IPS DF 6.9 (cell line): Measurements from ENCODE around the gene GRM2.
"Not testable (repeated sequence)": the region's sequence is repeated elsewhere in the genome, so short reads cannot be mapped to it uniquely, and the experiment has no call there.

ENCODE experiments used
- DNase-seq: peaks from one replicate; pipeline ENCODE4 v3.0.0-alpha.2; 2013; ENCODE audit warnings: low read depth, low spot score
- H3K27ac ChIP-seq: one replicate; pipeline ENCODE4 v1.5.1; 2013; ENCODE audit warnings: low read length, control low read depth
- H3K27me3 ChIP-seq: 2 replicates; pipeline ENCODE4 v1.6.1; 2013; ENCODE audit warnings: mild to moderate bottlenecking, low read length; ENCODE audit not compliant: control insufficient read depth, insufficient read depth
- H3K36me3 ChIP-seq: 2 replicates; pipeline ENCODE4 v1.6.1; 2013; ENCODE audit warnings: low read length; ENCODE audit not compliant: control insufficient read depth, insufficient read depth
- H3K4me1 ChIP-seq: 2 replicates; pipeline ENCODE4 v1.6.1; 2013; ENCODE audit warnings: low read length; ENCODE audit not compliant: control insufficient read depth, insufficient read depth
- H3K4me3 ChIP-seq: 2 replicates; pipeline ENCODE4 v1.5.1; 2013; ENCODE audit warnings: mild to moderate bottlenecking, low read length
- H3K9me3 ChIP-seq: 2 replicates; pipeline ENCODE4 v1.6.1; 2013; ENCODE audit warnings: low read length, inconsistent platforms; ENCODE audit not compliant: control insufficient read depth, insufficient read depth
- whole genome bisulfite sequencing: extraction: QIAGEN DNeasy Blood & Tissue Kit; methylation state at CpG from one replicate; pipeline ENCODE4 v1.1.7; 2013; ENCODE audit warnings: mixed read lengths, missing lambda C conversion rate; ENCODE audit not compliant: insufficient read length, insufficient coverage; 5-methylcytosine and 5-hydroxymethylcytosine counted together

Gene GRM2

DNA sequence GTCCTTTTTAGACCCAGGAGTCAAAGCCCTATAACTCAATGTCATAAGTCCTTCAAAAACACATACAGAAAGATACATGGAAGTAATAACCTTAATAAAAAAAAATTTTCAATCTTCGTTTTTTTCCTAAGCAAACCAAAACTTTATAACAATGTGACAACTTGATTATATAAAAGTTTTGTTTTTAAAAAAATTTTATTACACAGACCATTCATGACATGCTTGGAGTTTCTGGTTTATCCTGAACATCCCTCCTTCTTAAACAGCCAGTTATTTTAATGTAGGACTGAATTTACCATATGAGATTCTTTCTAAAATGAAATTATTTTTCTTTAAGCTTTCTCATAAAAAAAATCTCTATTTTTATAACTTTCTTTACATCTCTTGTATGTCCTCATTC lies 41.5 kb downstream of the GRM2 start:
- H3K27ac ChIP-seq, result no peak overlapping the region
- H3K9me3 ChIP-seq, result no peaks in the 10 kb centered on the region
- no peak for DNase-seq
- no peaks in the 10 kb centered on the region for H3K36me3 ChIP-seq
- H3K4me3 ChIP-seq, result no peak overlapping the region
- WGBS, result no CpG with 5 or more reads among the region's 1 CpG
- no peaks in the 10 kb centered on the region for H3K27me3 ChIP-seq
- H3K4me1 ChIP-seq, result no peaks in the 10 kb centered on the region

GRCh38 chr3:51750878-51751277 lies 44.0 kb downstream of the GRM2 start:
- Histone ChIP-seq H3K36me3 (no peaks in the 10 kb centered on the region), H3K27ac (no peak overlapping the region), H3K4me1 (no peaks in the 10 kb centered on the region), H3K27me3 (no peaks in the 10 kb centered on the region), H3K4me3 (no peak overlapping the region), H3K9me3 (no peaks in the 10 kb centered on the region)
- no CpG with 5 or more reads among the region's 1 CpG for WGBS
- no peak for DNase-seq

GRCh38 chr3:51751287-51751686 lies 44.4 kb downstream of the GRM2 start:
- H3K27ac ChIP-seq, result no peak overlapping the region
- H3K4me1 ChIP-seq, result no peaks in the 10 kb centered on the region
- no peak for DNase-seq
- no peaks in the 10 kb centered on the region for H3K9me3 ChIP-seq
- H3K36me3 ChIP-seq, result no peaks in the 10 kb centered on the region
- H3K27me3 ChIP-seq, result no peaks in the 10 kb centered on the region
- WGBS, result no CpG with 5 or more reads among the region's 2 CpGs
- H3K4me3 ChIP-seq, result no peak overlapping the region

DNA sequence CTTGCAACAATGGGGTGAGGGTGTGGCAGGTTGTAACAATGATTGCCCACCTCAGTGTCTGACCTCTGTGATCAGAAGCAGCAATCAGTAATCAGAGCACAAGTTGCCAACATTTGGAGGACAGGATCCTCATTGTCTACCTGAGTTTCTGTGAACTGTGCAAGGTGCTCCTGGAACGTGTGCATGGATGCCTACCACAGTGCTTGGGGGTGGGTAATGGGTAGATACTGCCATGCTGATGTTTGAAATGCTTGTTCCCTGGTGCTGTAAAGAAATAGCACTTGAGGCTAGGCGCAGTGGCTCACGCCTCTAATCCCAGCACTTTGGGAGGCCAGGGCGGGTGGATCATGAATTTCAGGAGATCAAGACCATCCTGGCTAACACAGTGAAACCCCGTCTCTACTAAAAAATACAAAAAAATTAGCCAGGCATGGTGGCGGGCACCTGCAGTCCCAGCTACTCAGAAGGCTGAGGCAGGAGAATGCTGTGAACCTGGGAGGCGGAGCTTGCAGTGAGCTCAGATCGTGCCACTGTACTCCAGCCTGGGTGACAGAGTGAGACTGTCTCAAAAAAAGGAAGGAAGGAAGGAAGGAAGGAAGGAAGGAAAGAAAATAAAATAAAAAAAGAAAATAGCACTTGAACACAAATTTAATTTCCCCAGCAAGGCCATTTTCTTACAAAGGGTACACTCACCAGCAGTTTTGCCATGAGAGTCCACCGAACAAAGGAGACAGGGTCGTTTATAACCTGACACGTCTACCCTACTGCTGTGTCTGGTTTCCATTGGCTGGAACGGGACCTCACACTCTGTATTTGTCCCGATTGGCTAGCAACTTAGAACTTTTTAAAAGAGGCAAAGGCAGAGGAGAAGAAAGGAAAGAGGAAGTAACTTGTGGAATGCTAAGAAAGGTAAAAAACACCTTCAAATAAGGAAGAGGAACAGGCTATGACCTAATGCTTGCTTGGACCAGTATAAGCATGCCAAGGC lies 47.2 kb downstream of the GRM2 start:
- not testable (repeated sequence) for H3K4me1 ChIP-seq, H3K27me3 ChIP-seq, H3K36me3 ChIP-seq, H3K4me3 ChIP-seq, DNase-seq, H3K27ac ChIP-seq, H3K9me3 ChIP-seq
- no CpG with 5 or more reads among the region's 13 CpGs for whole genome bisulfite sequencing

DNA sequence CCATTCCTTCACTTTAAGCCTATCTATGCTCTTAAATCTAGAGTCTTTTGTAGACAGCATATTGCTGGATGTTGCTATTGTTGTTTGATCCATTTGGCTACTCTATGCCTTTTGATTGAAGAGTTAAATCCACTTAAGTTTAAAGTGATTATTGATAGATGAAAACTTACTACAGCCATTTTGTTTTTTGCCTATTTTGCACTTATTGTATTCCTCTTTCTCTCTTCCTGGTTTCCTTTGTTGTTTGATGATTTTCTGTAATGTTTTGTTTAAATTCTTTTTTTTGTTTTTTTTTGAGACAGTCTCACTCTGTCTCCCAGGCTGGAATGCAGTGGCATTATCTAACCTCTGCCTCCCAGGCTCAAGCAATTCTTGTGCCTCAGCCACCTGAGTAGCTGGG lies 52.3 kb downstream of the GRM2 start:
- Histone ChIP-seq H3K4me1 (no peaks in the 10 kb centered on the region), H3K9me3 (no peaks in the 10 kb centered on the region), H3K27me3 (no peaks in the 10 kb centered on the region), H3K27ac (no peak overlapping the region), H3K4me3 (no peak overlapping the region), H3K36me3 (no peaks in the 10 kb centered on the region; the same call in 1 of the 2 replicates)
- no peak for DNase-seq
